ENCODE results near the gene MAPK14. TPM values are rescaled to one million over a fixed set of nuclear protein-coding genes. Genes with fewer than 3 reads are reported as not detected.

The MAPK14 gene
- total and polyA plus RNA-seq, 2 donors from 2014 or later: 19.9 to 56.6 TPM

GRCh38 chr6:36039112-36039511 lies 11.5 kb downstream of the MAPK14 start:
- no peak for TF ChIP-seq CTCF (IDR thresholded peaks at IDR 0.05; ENCODE audit: borderline replicate concordance, extremely low read depth, insufficient read depth)
- H3K9ac ChIP-seq (ENCODE audit: low read length in 3 of 3): no peak overlapping the region

GRCh38 chr6:36040958-36041357 lies 13.3 kb downstream of the MAPK14 start:
- Histone ChIP-seq H3K27ac (ENCODE audit: low read depth in 2 of 2, low read length in 2 of 2) (no peak overlapping the region), H3K4me3 (ENCODE audit: low read length in 3 of 3) (no peak overlapping the region), H3K4me1 (ENCODE audit: control insufficient read depth in 2 of 3, insufficient read depth in 2 of 3, low read depth in 1 of 3, low read length in 3 of 3) (peaks cover 0 to 4% (median 4%) of the 10 kb centered on the region in 3 donors), H3K36me3 (ENCODE audit: control insufficient read depth in 2 of 3, insufficient read depth in 3 of 3, low read length in 3 of 3) (no peaks in the 10 kb centered on the region), H3K9ac (ENCODE audit: low read length in 3 of 3) (no peak overlapping the region), H3K27me3 (ENCODE audit: control insufficient read depth, insufficient read depth, low read length) (no peaks in the 10 kb centered on the region), H3K9me3 (ENCODE audit: control insufficient read depth in 2 of 3, insufficient read depth in 1 of 3, low read length in 3 of 3) (no peaks in the 10 kb centered on the region)
- no peak for TF ChIP-seq CTCF (IDR thresholded peaks at IDR 0.05; ENCODE audit: borderline replicate concordance, extremely low read depth, insufficient read depth)
- intact Hi-C loops (cut with DNase I): no loop called here
- FAIRE-seq: no peak
- DNase-seq: no peak

More at GRCh38 chr6:36039112-36039511, 11.5 kb downstream of the MAPK14 start:
- Histone ChIP-seq H3K36me3 (ENCODE audit: control insufficient read depth in 2 of 3, insufficient read depth in 3 of 3, low read length in 3 of 3) (no peaks in the 10 kb centered on the region), H3K9me3 (ENCODE audit: control insufficient read depth in 2 of 3, insufficient read depth in 1 of 3, low read length in 3 of 3) (no peaks in the 10 kb centered on the region), H3K4me3 (ENCODE audit: low read length in 3 of 3) (no peak overlapping the region), H3K27ac (ENCODE audit: low read depth in 2 of 2, low read length in 2 of 2) (no peak overlapping the region), H3K4me1 (ENCODE audit: control insufficient read depth in 2 of 3, insufficient read depth in 2 of 3, low read depth in 1 of 3, low read length in 3 of 3) (peaks cover 0 to 9% (median 4%) of the 10 kb centered on the region in 3 donors), H3K27me3 (ENCODE audit: control insufficient read depth, insufficient read depth, low read length) (no peaks in the 10 kb centered on the region)
- intact Hi-C loops (cut with DNase I): no loop called here
- DNase-seq: no peak
- FAIRE-seq: no peak

GRCh38 chr6:36042618-36043260 lies 15.1 kb downstream of the MAPK14 start:
- intact Hi-C loops (cut with DNase I): no loop called here
- H3K4me3 ChIP-seq (ENCODE audit: low read length in 3 of 3): no peak overlapping the region
- H3K9me3 ChIP-seq (ENCODE audit: control insufficient read depth in 2 of 3, insufficient read depth in 1 of 3, low read length in 3 of 3): no peaks in the 10 kb centered on the region
- H3K27me3 ChIP-seq (ENCODE audit: control insufficient read depth, insufficient read depth, low read length): no peaks in the 10 kb centered on the region
- H3K27ac ChIP-seq (ENCODE audit: low read depth in 2 of 2, low read length in 2 of 2): no peak overlapping the region
- H3K4me1 ChIP-seq (ENCODE audit: control insufficient read depth in 2 of 3, insufficient read depth in 2 of 3, low read depth in 1 of 3, low read length in 3 of 3): peaks cover 0 to 4% (median 4%) of the 10 kb centered on the region in 3 donors
- H3K36me3 ChIP-seq (ENCODE audit: control insufficient read depth in 2 of 3, insufficient read depth in 3 of 3, low read length in 3 of 3): no peaks in the 10 kb centered on the region
- no peak overlapping the region for H3K9ac ChIP-seq (ENCODE audit: low read length in 3 of 3)
- no peak for FAIRE-seq
- DNase-seq: no peak
- TF ChIP-seq CTCF (IDR thresholded peaks at IDR 0.05; ENCODE audit: borderline replicate concordance, extremely low read depth, insufficient read depth): no peak
